ENCODE data around the gene PEDS1.

The PEDS1 gene

GRCh38 chr20:50172347-50173013 is 19.0 kb upstream of the PEDS1 start (continued):
- no peak for TF ChIP-seq CTCF (tag by site-specific recombination; IDR thresholded peaks at IDR 0.05)
- no peak for TF ChIP-seq ZNF2 (tag by site-specific recombination; IDR thresholded peaks at IDR 0.05)
- peak; percentile 38; the same call in 1 of the 2 replicates for TF ChIP-seq ZBTB21 (tag by site-specific recombination; IDR thresholded peaks at IDR 0.05)
- TF ChIP-seq PRDM10 (tag by site-specific recombination; IDR thresholded peaks at IDR 0.05), result peak; percentile 92
- TF ChIP-seq ZNF518A (tag by site-specific recombination; conservative IDR thresholded peaks at IDR 0.05; ENCODE audit: low read depth), result no peak
- TF ChIP-seq IKZF3 (tag by site-specific recombination; IDR thresholded peaks at IDR 0.05), result peak; percentile 77
- 0 out of 2 replicates have a peak, but pooled peaks have one; percentile 40 for TF ChIP-seq ZBTB48 (tag by site-specific recombination; IDR thresholded peaks at IDR 0.05)
- no peak for TF ChIP-seq FEZF1 (tag by site-specific recombination; IDR thresholded peaks at IDR 0.05)
- 0 out of 2 replicates have a peak, but pooled peaks have one; percentile 73 for TF ChIP-seq KLF8 (tag by site-specific recombination; IDR thresholded peaks at IDR 0.05)
- peak; percentile 67 for TF ChIP-seq ZIC2 (tag by site-specific recombination; IDR thresholded peaks at IDR 0.05)
- peak; percentile 78 for TF ChIP-seq ZBTB8A (tag by site-specific recombination; IDR thresholded peaks at IDR 0.05)
- TF ChIP-seq ZNF510 (tag by site-specific recombination; IDR thresholded peaks at IDR 0.05; ENCODE audit: insufficient replicate concordance), result no peak
- no peak for TF ChIP-seq ZSCAN30 (tag by site-specific recombination; IDR thresholded peaks at IDR 0.05)
- no peak for TF ChIP-seq ZNF473 (tag by site-specific recombination; IDR thresholded peaks at IDR 0.05)
- TF ChIP-seq GLI4 (tag by site-specific recombination; IDR thresholded peaks at IDR 0.05), result no peak
- no peak for TF ChIP-seq HOXA7 (CRISPR knock-in tag; IDR thresholded peaks at IDR 0.05; ENCODE audit: borderline replicate concordance)
- TF ChIP-seq KLF9 (tag by site-specific recombination; IDR thresholded peaks at IDR 0.05; ENCODE audit: low read depth), result no peak; the same call in 1 of the 2 replicates
- TF ChIP-seq ZNF239 (tag by site-specific recombination; IDR thresholded peaks at IDR 0.05), result no peak
- TF ChIP-seq ZNF660 (tag by site-specific recombination; IDR thresholded peaks at IDR 0.05), result no peak
- peak; percentile 72 for TF ChIP-seq ZNF629 (tag by site-specific recombination; IDR thresholded peaks at IDR 0.05)
- peak; percentile 79 for TF ChIP-seq ZNF600 (tag by site-specific recombination; IDR thresholded peaks at IDR 0.05)
- no peak for TF ChIP-seq ZNF391 (tag by site-specific recombination; IDR thresholded peaks at IDR 0.05; ENCODE audit: borderline replicate concordance, low read depth)
- no peak for TF ChIP-seq ZNF404 (tag by site-specific recombination; IDR thresholded peaks at IDR 0.05)
- TF ChIP-seq PATZ1 (tag by site-specific recombination; IDR thresholded peaks at IDR 0.05), result peak; percentile 84
- TF ChIP-seq ZNF768 (tag by site-specific recombination; IDR thresholded peaks at IDR 0.05), result no peak
- 0 out of 2 replicates have a peak, but pooled peaks have one; percentile 29 for TF ChIP-seq ZEB2 (tag by site-specific recombination; IDR thresholded peaks at IDR 0.05)
- no peak for TF ChIP-seq ZNF175 (tag by site-specific recombination; IDR thresholded peaks at IDR 0.05)
- TF ChIP-seq WT1 (tag by site-specific recombination; IDR thresholded peaks at IDR 0.05), result no peak; the same call in 1 of the 2 replicates
- TF ChIP-seq KLF16 (tag by site-specific recombination; IDR thresholded peaks at IDR 0.05), result peak; percentile 71; the same call in 1 of the 2 replicates
